Keratinocyte (primary cell): Measurements from ENCODE around the gene LEP. TPM values are rescaled to one million over a fixed set of nuclear protein-coding genes. Genes with fewer than 3 reads are reported as not detected.

Source experiments
- DNase-seq: peaks from one replicate; pipeline ENCODE4 v3.0.0-alpha.2; 2011; ENCODE audit warnings: low read depth, missing footprints, low spot score
- FAIRE-seq: peaks from 2 replicates; lab custom pipeline; 2011; peaks lifted over from hg19 to GRCh38; lab: Jason Lieb, UNC
- H2AFZ ChIP-seq: 2 replicates; pipeline ENCODE4 v1.6.0; 2012; ENCODE audit warnings: low read length, control low read depth, inconsistent platforms; ENCODE audit not compliant: control insufficient read depth
- H3K27ac ChIP-seq: 2 replicates; pipeline ENCODE4 v1.5.1; 2011; ENCODE audit warnings: low read length; ENCODE audit not compliant: control insufficient read depth, insufficient read depth
- H3K27me3 ChIP-seq: 3 replicates; pipeline ENCODE4 v1.6.0; 2011; ENCODE audit warnings: low read length; ENCODE audit not compliant: control insufficient read depth, insufficient read depth; ENCODE audit errors: extremely low read depth
- H3K36me3 ChIP-seq, 2 experiments: 2 replicates in 1 of 2; 3 replicates in 1 of 2; pipeline ENCODE4 v1.5.1; 2011; ENCODE audit warnings: low read length in 2 of 2, mild to moderate bottlenecking in 1 of 2; ENCODE audit not compliant: control insufficient read depth in 2 of 2, insufficient read depth in 2 of 2; ENCODE audit errors: extremely low read depth in 1 of 2
- H3K4me1 ChIP-seq: 3 replicates; pipeline ENCODE4 v1.5.1; 2011; ENCODE audit warnings: low read length; ENCODE audit not compliant: control insufficient read depth, insufficient read depth; ENCODE audit errors: extremely low read depth
- H3K4me2 ChIP-seq: 3 replicates; pipeline ENCODE4 v1.6.0; 2011; ENCODE audit warnings: low read depth, low read length; ENCODE audit not compliant: control insufficient read depth, insufficient read depth; ENCODE audit errors: extremely low read depth
- H3K4me3 ChIP-seq, 3 experiments: fragments of 200-600 bp in 1 of 3; sonication (generic) in 1 of 3; 2 replicates in 2 of 3; 3 replicates in 1 of 3; pipeline ENCODE4 v1.5.1; 2011 to 2016; ENCODE audit warnings: low read length in 3 of 3, mild to moderate bottlenecking in 3 of 3, control low read depth in 2 of 3, inconsistent platforms in 1 of 3, low read depth in 1 of 3, mixed read lengths in 1 of 3, mixed run types in 1 of 3, moderate library complexity in 1 of 3; ENCODE audit not compliant: control insufficient read depth in 2 of 3, insufficient read depth in 2 of 3; ENCODE audit errors: extremely low read depth in 1 of 3
- H3K79me2 ChIP-seq: 2 replicates; pipeline ENCODE4 v1.6.0; 2012; ENCODE audit warnings: low read length; ENCODE audit not compliant: control insufficient read depth, insufficient read depth
- H3K9ac ChIP-seq: 3 replicates; pipeline ENCODE4 v1.6.0; 2011; ENCODE audit warnings: low read length; ENCODE audit not compliant: control insufficient read depth, insufficient read depth; ENCODE audit errors: extremely low read depth
- H3K9me1 ChIP-seq: 3 replicates; pipeline ENCODE4 v1.6.0; 2011; ENCODE audit warnings: low read length; ENCODE audit not compliant: control insufficient read depth, insufficient read depth; ENCODE audit errors: extremely low read depth
- H3K9me3 ChIP-seq: 2 replicates; pipeline ENCODE4 v1.5.1; 2012; ENCODE audit warnings: low read depth, low read length; ENCODE audit not compliant: control insufficient read depth
- H4K20me1 ChIP-seq: 3 replicates; pipeline ENCODE4 v1.6.0; 2011; ENCODE audit warnings: low read length; ENCODE audit not compliant: control insufficient read depth, insufficient read depth; ENCODE audit errors: extremely low read depth
- CTCF ChIP-seq, 3 experiments: IDR thresholded peaks in 1 of 3; conservative IDR thresholded peaks in 1 of 3; optimal IDR thresholded peaks in 1 of 3; 2 replicates in 2 of 3; 3 replicates in 1 of 3; pipeline versions ENCODE3 to v1.5.1; 2011; ENCODE audit warnings: low read length in 3 of 3, mild to moderate bottlenecking in 3 of 3, moderate library complexity in 2 of 3, control low read depth in 1 of 3, inconsistent platforms in 1 of 3; ENCODE audit not compliant: insufficient read depth in 2 of 3; ENCODE audit errors: extremely low read depth in 1 of 3
- EZH2 ChIP-seq: IDR thresholded peaks from one replicate; pipeline ENCODE4 v1.6.1; 2012; ENCODE audit warnings: inconsistent platforms, mild to moderate bottlenecking, low read length, moderate library complexity
- dilution Hi-C: fragments of 300-500 bp; cut with MboI; formaldehyde crosslinking; loops from one replicate; pipeline ENCODE4 v1.7.0; 2020; ENCODE audit warnings: low sequenced_read_pairs; ENCODE audit not compliant: extremely low pct_ligation_motif_present
- polyA plus RNA-seq, 5 experiments: library from polyadenylated mRNA; depleted of rRNA in 3 of 5; stranded (reverse) in 3 of 5; stranded (forward) in 1 of 5; unstranded in 1 of 5; fragments of >200 nt; gene quantifications; 1 replicate in 1 of 5; 2 replicates in 3 of 5; 3 replicates in 1 of 5; pipeline versions ENCODE4 v1.2.1 to v1.2.3, GENCODE V29; 2011 to 2012; ENCODE audit warnings: missing spikeins in 2 of 5, low read depth in 1 of 5, low replicate concordance in 1 of 5

Gene LEP
- polyA plus RNA-seq, 1 donor (not counting 4 experiments of a cell fraction or from before 2014, with no cell fraction given): 0.10 TPM

DNA sequence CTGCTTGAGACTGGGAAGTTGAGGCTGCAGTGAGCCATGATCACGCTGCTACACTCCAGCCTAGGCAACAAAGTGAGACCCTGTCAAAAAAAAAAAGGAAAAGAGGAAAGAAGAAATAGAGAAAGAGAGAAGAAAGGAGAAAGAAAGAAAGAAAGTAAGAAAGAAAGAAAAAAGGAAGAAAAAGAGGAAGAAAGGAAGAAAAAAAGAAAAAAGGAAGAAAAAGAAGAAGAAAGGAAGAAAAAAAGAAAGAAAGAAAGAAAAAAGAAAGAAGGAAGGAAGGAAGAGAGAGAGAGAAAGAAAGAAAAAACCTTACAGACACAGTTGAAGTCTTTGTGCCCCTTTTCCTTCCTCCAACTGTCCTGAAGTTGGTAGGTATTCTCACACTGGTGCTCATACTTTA is 26.6 kb upstream of the LEP start:
- no peaks in the 10 kb centered on the region for H3K36me3 ChIP-seq
- no peak overlapping the region for H3K4me3 ChIP-seq
- H3K9me1 ChIP-seq: no peaks in the 10 kb centered on the region
- no peak overlapping the region for H3K9ac ChIP-seq
- H3K27ac ChIP-seq: no peak overlapping the region
- no peaks in the 10 kb centered on the region for H3K9me3 ChIP-seq
- FAIRE-seq (no peak), DNase-seq (no peak)
- dilution Hi-C loops: no loop called here
- peaks cover 17% of the 10 kb centered on the region for H3K4me1 ChIP-seq
- TF ChIP-seq EZH2 (no peak), CTCF (optimal IDR thresholded peaks at IDR 0.05 in 1 of 3, IDR thresholded peaks at IDR 0.05 in 1 of 3, conservative IDR thresholded peaks at IDR 0.05 in 1 of 3; ENCODE audit: extremely low read depth in 1 of 3, insufficient read depth in 2 of 3, low read length in 3 of 3) (no peak)
- H2AFZ ChIP-seq: no peak overlapping the region
- no peak overlapping the region for H3K4me2 ChIP-seq
- H3K27me3 ChIP-seq: peaks cover 6% of the 10 kb centered on the region
- H3K79me2 ChIP-seq: no peaks in the 10 kb centered on the region
- no peaks in the 10 kb centered on the region for H4K20me1 ChIP-seq

DNA sequence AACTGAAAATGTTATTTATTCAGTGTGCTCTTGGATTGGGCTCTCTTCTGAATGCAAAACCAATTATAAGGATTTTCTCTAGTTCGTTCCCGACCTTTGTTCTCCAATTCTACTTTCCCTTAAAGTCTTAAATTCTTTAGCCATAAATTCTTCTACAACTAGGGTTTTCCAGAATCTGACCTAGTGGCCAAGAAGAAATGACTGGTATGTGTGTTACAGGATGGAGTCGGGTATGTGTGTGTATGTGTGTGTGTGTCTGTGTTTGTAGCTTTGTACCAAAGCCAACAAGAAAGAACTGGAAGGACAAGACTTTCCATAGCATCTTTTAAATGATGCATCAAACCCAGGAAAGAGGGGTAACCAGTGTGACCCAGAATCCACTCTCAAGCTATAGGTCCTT is 25.8 kb upstream of the LEP start:
- peaks cover 6% of the 10 kb centered on the region for H3K27me3 ChIP-seq
- H3K9ac ChIP-seq: no peak overlapping the region
- H2AFZ ChIP-seq: no peak overlapping the region
- no peak overlapping the region for H3K4me2 ChIP-seq
- no peaks in the 10 kb centered on the region for H3K9me3 ChIP-seq
- H3K36me3 ChIP-seq: no peaks in the 10 kb centered on the region
- H3K9me1 ChIP-seq: no peaks in the 10 kb centered on the region
- dilution Hi-C loops: no loop called here
- no peaks in the 10 kb centered on the region for H3K79me2 ChIP-seq
- FAIRE-seq (no peak), DNase-seq (no peak)
- H3K4me3 ChIP-seq: no peak overlapping the region
- H4K20me1 ChIP-seq: no peaks in the 10 kb centered on the region
- no peak for TF ChIP-seq EZH2
- TF ChIP-seq CTCF (optimal IDR thresholded peaks at IDR 0.05 in 1 of 3, IDR thresholded peaks at IDR 0.05 in 1 of 3, conservative IDR thresholded peaks at IDR 0.05 in 1 of 3; ENCODE audit: extremely low read depth in 1 of 3, insufficient read depth in 2 of 3, low read length in 3 of 3): no peak
- H3K27ac ChIP-seq: no peak overlapping the region
- peaks cover 17% of the 10 kb centered on the region for H3K4me1 ChIP-seq
